Upper lobe of left lung (tissue), 4 donors: ENCODE data around the gene CD276.

Experiments
- CTCF ChIP-seq, 6 experiments: fragments of 450-650 bp in 4 of 6; fragments of 200-600 bp in 2 of 6; sonication (generic) in 2 of 6; IDR thresholded peaks; one replicate each; pipeline ENCODE4 v1.5.1; 2016 to 2019; ENCODE audit warnings: antibody characterized with exemption in 6 of 6
- POLR2A ChIP-seq, 4 donors: fragments of 450-650 bp; IDR thresholded peaks; one replicate each; pipeline ENCODE4 v1.5.1; 2016 to 2017; ENCODE audit warnings: antibody characterized with exemption in 4 of 4, mild to moderate bottlenecking in 2 of 4
- POLR2AphosphoS5 ChIP-seq, 2 donors: sonication (generic); formaldehyde crosslinking; IDR thresholded peaks; one replicate each; pipeline ENCODE4 v1.5.1; 2017; ENCODE audit warnings: antibody characterized with exemption in 2 of 2

- no peak for TF ChIP-seq POLR2AphosphoS5 (IDR thresholded peaks at IDR 0.05)
- TF ChIP-seq CTCF (IDR thresholded peaks at IDR 0.05): no peak
- TF ChIP-seq POLR2A (IDR thresholded peaks at IDR 0.05): no peak
Measured at GRCh38 chr15:73679964-73680363, 4.2 kb upstream of the CD276 start.
